HEK293T (cell line): ENCODE data around the gene DCUN1D2.
"Not testable (repeated sequence)": the region's sequence is repeated elsewhere in the genome, so short reads cannot be mapped to it uniquely, and the experiment has no call there.

Experiments
- CTCF ChIA-PET: fragments of 350-600 bp; formaldehyde crosslinking; extraction: SDS; loops from one replicate; lab custom pipeline; 2021; ENCODE audit warnings: antibody characterized with exemption, inconsistent platforms; lab: Yijun Ruan, JAX
- POLR2A ChIA-PET: fragments of 350-600 bp; formaldehyde crosslinking; extraction: SDS; loops from one replicate; lab custom pipeline; 2020; ENCODE audit warnings: antibody characterized with exemption, inconsistent platforms; lab: Yijun Ruan, JAX
- DNase-seq: peaks from one replicate; pipeline ENCODE4 v3.0.0; 2012; ENCODE audit warnings: mixed read lengths; ENCODE audit errors: extremely low spot score
- ARNT ChIP-seq: fragments of 450-650 bp; IDR thresholded peaks from 2 replicates; pipeline ENCODE4 v1.6.1; 2017; ENCODE audit warnings: mild to moderate bottlenecking
- BHLHE40 ChIP-seq: fragments of 450-650 bp; IDR thresholded peaks from 2 replicates; pipeline ENCODE4 v1.6.1; 2016; ENCODE audit warnings: mild to moderate bottlenecking, moderate library complexity, borderline replicate concordance
- CTBP1 ChIP-seq: fragments of 450-650 bp; IDR thresholded peaks from 2 replicates; pipeline ENCODE4 v1.6.1; 2016; ENCODE audit warnings: borderline replicate concordance
- ELF4 ChIP-seq: fragments of 450-650 bp; IDR thresholded peaks from 2 replicates; pipeline ENCODE4 v1.6.1; 2017; ENCODE audit warnings: antibody characterized with exemption
- FOXA1 ChIP-seq: fragments of 450-650 bp; IDR thresholded peaks from 2 replicates; pipeline ENCODE4 v1.6.1; 2016; ENCODE audit warnings: mild to moderate bottlenecking
- FOXK2 ChIP-seq: fragments of 450-650 bp; IDR thresholded peaks from 2 replicates; pipeline ENCODE4 v1.6.1; 2016; ENCODE audit warnings: mild to moderate bottlenecking
- FOXM1 ChIP-seq: fragments of 450-650 bp; IDR thresholded peaks from 2 replicates; pipeline ENCODE4 v1.6.1; 2017; ENCODE audit warnings: mild to moderate bottlenecking, borderline replicate concordance
- HDGF ChIP-seq: fragments of 450-650 bp; IDR thresholded peaks from 2 replicates; pipeline ENCODE4 v1.6.1; 2017; ENCODE audit warnings: antibody characterized with exemption, borderline replicate concordance
- L3MBTL2 ChIP-seq: fragments of 450-650 bp; conservative IDR thresholded peaks from 2 replicates; pipeline ENCODE4 v1.6.1; 2016; ENCODE audit warnings: mild to moderate bottlenecking
- LEF1 ChIP-seq: fragments of 450-650 bp; IDR thresholded peaks from 2 replicates; pipeline ENCODE4 v1.6.1; 2017; ENCODE audit warnings: mild to moderate bottlenecking, borderline replicate concordance
- NFRKB ChIP-seq: fragments of 450-650 bp; IDR thresholded peaks from 2 replicates; pipeline ENCODE4 v1.6.1; 2016; ENCODE audit warnings: mild to moderate bottlenecking, moderate library complexity
- PKNOX1 ChIP-seq: fragments of 450-650 bp; IDR thresholded peaks from 2 replicates; pipeline ENCODE4 v1.6.1; 2016
- SP1 ChIP-seq: fragments of 450-650 bp; IDR thresholded peaks from 2 replicates; pipeline ENCODE4 v1.6.1; 2017
- SUZ12 ChIP-seq: fragments of 450-650 bp; IDR thresholded peaks from 2 replicates; pipeline ENCODE4 v1.6.1; 2016; ENCODE audit warnings: mild to moderate bottlenecking
- TARDBP ChIP-seq: fragments of 450-650 bp; IDR thresholded peaks from 2 replicates; pipeline ENCODE4 v1.6.1; 2016
- ZNF384 ChIP-seq: fragments of 450-650 bp; IDR thresholded peaks from 2 replicates; pipeline ENCODE4 v1.6.1; 2016

DCUN1D2 gene

DNA sequence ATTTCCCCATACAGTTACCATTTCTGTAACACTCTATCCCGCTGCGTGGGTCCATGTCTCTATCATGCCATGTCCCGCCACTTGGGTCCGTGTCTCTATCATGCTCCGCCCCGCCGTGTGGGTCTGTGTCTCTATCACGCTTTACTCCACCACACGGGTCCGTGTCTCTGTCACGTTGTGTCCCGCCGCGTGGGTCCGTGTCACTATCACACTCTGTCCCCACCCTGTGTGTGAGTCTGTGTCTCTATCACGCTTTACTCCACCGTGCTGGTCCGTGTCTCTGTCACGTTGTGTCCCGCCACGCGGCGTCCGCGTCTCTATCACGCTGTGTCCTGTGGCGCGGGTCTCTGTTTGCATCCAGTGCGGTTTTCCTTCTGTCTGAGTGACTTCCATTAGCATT, 48.9 kb downstream of the DCUN1D2 start:
- POLR2A ChIA-PET = no interaction called here
- CTCF ChIA-PET = no interaction called here
- TF ChIP-seq LEF1 = no peak
- TF ChIP-seq ZNF384 = no peak
- no peak for TF ChIP-seq NFRKB
- no peak for TF ChIP-seq FOXA1
- no peak for TF ChIP-seq SP1
- no peak for TF ChIP-seq CTBP1
- TF ChIP-seq L3MBTL2 = no peak
- no peak for DNase-seq

DNA sequence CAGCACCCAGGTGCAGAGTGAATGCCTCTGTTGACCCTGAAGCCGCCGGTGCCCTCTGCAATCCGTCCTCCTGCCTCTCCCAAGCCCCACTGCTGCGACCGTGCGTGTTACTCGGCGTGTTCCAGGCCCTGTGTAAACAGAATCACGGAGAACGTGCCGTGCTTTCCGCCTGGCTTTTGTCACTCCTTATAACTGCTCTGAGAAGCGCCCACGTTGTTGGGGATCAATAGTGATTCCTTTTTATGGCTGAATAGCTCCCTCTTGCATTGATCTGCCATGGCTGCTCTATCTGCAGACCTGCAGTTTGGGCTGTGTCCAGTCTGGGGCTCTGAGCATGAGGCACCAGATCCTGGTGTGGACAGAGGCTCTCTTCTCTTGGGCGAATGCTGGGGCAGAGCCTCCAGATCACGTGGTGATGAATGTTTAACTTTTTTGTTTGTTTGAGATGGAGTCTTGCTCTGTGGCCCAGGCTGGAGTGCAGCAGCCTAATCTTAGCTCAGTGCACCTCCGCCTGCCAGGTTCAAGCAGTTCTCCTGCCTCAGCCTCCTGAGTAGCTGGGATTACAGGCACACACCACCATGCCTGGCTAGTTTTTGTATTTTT, 53.0 kb downstream of the DCUN1D2 start:
- no peak for TF ChIP-seq L3MBTL2
- TF ChIP-seq ARNT = no peak
- no peak for TF ChIP-seq SUZ12
- no peak for TF ChIP-seq BHLHE40
- no peak for TF ChIP-seq FOXA1
- TF ChIP-seq HDGF = no peak
- no peak for TF ChIP-seq NFRKB
- no peak for TF ChIP-seq CTBP1
- no peak for TF ChIP-seq PKNOX1
- no peak for TF ChIP-seq FOXK2
- no peak for TF ChIP-seq SP1
- no peak for TF ChIP-seq FOXM1
- TF ChIP-seq TARDBP = no peak
- no peak for TF ChIP-seq ZNF384
- no peak for TF ChIP-seq ELF4
- TF ChIP-seq LEF1 = no peak
- POLR2A ChIA-PET = no interaction called here
- CTCF ChIA-PET = no interaction called here
- no peak for DNase-seq

DNA sequence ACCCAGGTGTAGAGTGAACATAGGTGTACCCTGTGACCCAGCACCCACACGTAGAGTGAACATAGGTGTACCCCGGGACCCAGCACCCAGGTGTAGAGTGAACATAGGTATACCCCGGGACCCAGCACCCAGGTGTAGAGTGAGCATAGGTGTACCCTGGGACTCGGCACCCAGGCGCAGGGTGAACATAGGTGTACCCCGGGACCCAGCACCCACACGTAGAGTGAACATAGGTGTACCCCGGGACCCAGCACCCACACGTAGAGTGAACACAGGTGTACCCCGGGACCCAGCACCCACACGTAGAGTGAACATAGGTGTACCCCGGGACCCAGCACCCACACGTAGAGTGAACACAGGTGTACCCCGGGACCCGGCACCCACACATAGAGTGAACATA, 53.6 kb downstream of the DCUN1D2 start:
- DNase-seq, CTCF ChIA-PET, POLR2A ChIA-PET: not testable (repeated sequence)

GRCh38 chr13:113435907-113436306, 54.6 kb downstream of the DCUN1D2 start:
- POLR2A ChIA-PET, CTCF ChIA-PET, DNase-seq: not testable (repeated sequence)

GRCh38 chr13:113433391-113433916, 57.1 kb downstream of the DCUN1D2 start:
- TF ChIP-seq L3MBTL2 (no peak), PKNOX1 (no peak), TARDBP (no peak), ARNT (no peak), ZNF384 (no peak), CTBP1 (no peak), BHLHE40 (no peak), NFRKB (no peak), HDGF (no peak), FOXA1 (no peak), SUZ12 (no peak), ELF4 (no peak), LEF1 (no peak), SP1 (no peak), FOXM1 (no peak), FOXK2 (no peak)
- ChIA-PET CTCF (no interaction called here), POLR2A (no interaction called here)
- no peak for DNase-seq

DNA sequence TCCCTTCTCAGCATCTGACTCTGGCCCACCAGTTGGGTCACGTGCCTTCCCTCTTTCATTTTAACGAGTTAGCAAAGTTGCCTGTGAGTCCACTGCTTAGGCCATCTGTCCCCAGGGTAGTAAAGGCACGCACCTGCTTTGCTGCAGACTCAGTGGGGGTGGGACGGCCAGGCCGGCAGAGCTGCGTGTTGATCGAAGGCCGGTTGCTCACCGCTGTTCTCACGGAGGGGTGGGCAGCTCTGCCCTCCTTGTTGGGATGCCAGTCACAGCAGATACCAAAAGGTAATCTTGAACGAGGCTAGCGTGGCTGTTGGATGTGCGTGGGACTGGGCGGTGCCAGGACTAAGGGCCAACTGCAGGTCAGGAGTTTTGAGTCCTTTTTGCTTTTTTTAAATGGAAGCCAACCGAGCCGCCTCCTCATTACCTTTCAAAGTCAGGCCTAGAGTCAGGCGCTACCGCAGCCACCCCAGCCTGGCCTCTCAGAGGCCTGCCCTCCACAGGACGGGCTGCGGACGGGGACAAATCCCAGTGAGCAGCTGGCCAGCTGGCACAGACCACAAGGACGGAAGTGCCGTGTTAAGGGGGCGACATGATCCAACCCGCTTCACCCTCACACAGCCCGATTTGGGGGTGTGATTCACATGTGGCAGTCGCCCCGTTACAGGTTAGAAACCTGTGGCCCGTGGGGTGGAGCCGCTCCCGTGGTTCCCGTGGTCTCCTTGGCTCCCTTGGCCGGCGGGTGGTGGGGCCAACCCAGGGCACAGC, 57.8 kb downstream of the DCUN1D2 start:
- TF ChIP-seq FOXA1 (no peak), L3MBTL2 (no peak), NFRKB (no peak), ZNF384 (no peak), SUZ12 (no peak), ELF4 (no peak), FOXK2 (no peak), SP1 (no peak), CTBP1 (no peak), LEF1 (no peak), HDGF (no peak), TARDBP (no peak), PKNOX1 (no peak), ARNT (no peak), FOXM1 (no peak), BHLHE40 (no peak)
- POLR2A ChIA-PET = interaction anchor here (1.3 kb wide), 1 partner anchor 16 kb away, joined by 3 read pairs; no protein-coding TSS in a partner anchor
- no peak for DNase-seq
- CTCF ChIA-PET = no interaction called here
